Left ventricle myocardium inferior (tissue), 1 donor: ENCODE data around the gene ACAN. TPM values are rescaled to one million over a fixed set of nuclear protein-coding genes. Genes with fewer than 3 reads are reported as not detected.
A peak's percentile ranks its signal among the peaks of the same experiment; 100 is the strongest.

ENCODE experiments used
- DNase-seq: peaks from one replicate; pipeline ENCODE4 v3.0.0-alpha.2; 2020
- H3K27ac ChIP-seq: fragments of 200-600 bp; replicated peaks from 2 replicates; pipeline ENCODE4 v1.8.0; 2021
- H3K27me3 ChIP-seq: fragments of 200-600 bp; 2 replicates; pipeline ENCODE4 v1.8.0; 2021; ENCODE audit warnings: low read depth
- H3K36me3 ChIP-seq: fragments of 200-600 bp; 2 replicates; pipeline ENCODE4 v1.8.0; 2021
- H3K4me1 ChIP-seq: fragments of 200-600 bp; 2 replicates; pipeline ENCODE4 v1.8.0; 2021
- H3K4me3 ChIP-seq: fragments of 200-600 bp; 2 replicates; pipeline ENCODE4 v1.8.0; 2021; ENCODE audit warnings: mild to moderate bottlenecking, moderate library complexity
- H3K9me3 ChIP-seq: fragments of 200-600 bp; replicated peaks from 2 replicates; pipeline ENCODE4 v1.8.0; 2021
- CTCF ChIP-seq: fragments of 200-600 bp; IDR thresholded peaks from 2 replicates; pipeline ENCODE4 v1.8.0; 2021; ENCODE audit warnings: antibody characterized with exemption, mild to moderate bottlenecking, borderline replicate concordance
- intact Hi-C: fragments of 100-400 bp; cut with micrococcal nuclease; formaldehyde crosslinking; loops from one replicate; pipeline ENCODE4 v1.11.0; 2022
- total RNA-seq: library from RNA; stranded (reverse); fragmentation: NEBNext Ultra II Directional; extraction: Animal tissue kit (Norgen Biotek cat#: 25700); gene quantifications from one replicate; pipeline ENCODE4 v1.2.1, GENCODE V29; 2021
- donor health status: DM: no; HTN: yes; CAD: no; lungs with severe emphysema.

ACAN gene
- total RNA-seq, 1 donor from 2014 or later = not detected

- no peaks in the 10 kb centered on the region for H3K9me3 ChIP-seq
- no peak for DNase-seq
- H3K27ac ChIP-seq = no peak overlapping the region
- no peak for TF ChIP-seq CTCF
- peaks cover 80% of the 10 kb centered on the region for H3K36me3 ChIP-seq
- intact Hi-C loops = loop anchor here (5.0 to 10.0 kb wide), 3 partner anchors 99 to 272 kb away; no protein-coding TSS in a partner anchor
- peaks cover 92% of the 10 kb centered on the region for H3K4me1 ChIP-seq
- H3K27me3 ChIP-seq = no peaks in the 10 kb centered on the region
- no peak overlapping the region for H3K4me3 ChIP-seq
These were observed 99.6 kb downstream of the ACAN start for GRCh38 chr15:88902846-88903245.

- intact Hi-C loops = loop anchor here (5.0 to 10.0 kb wide), 3 partner anchors 98 to 271 kb away; no protein-coding TSS in a partner anchor
- Histone ChIP-seq H3K4me1 (peaks cover 92% of the 10 kb centered on the region), H3K27me3 (no peaks in the 10 kb centered on the region), H3K4me3 (no peak overlapping the region), H3K36me3 (peaks cover 87% of the 10 kb centered on the region), H3K27ac (peak overlapping the region; percentile 95), H3K9me3 (no peaks in the 10 kb centered on the region)
- no peak for TF ChIP-seq CTCF
- DNase-seq = no peak
These were observed 101.0 kb downstream of the ACAN start for GRCh38 chr15:88904257-88904623.

GRCh38 chr15:88904624-88905327 is 101.5 kb downstream of the ACAN start:
- intact Hi-C loops = loop anchor here (5.0 to 10.0 kb wide), 3 partner anchors 98 to 270 kb away; no protein-coding TSS in a partner anchor
- peaks cover 87% of the 10 kb centered on the region for H3K36me3 ChIP-seq
- no peaks in the 10 kb centered on the region for H3K27me3 ChIP-seq
- peak overlapping the region; percentile 95 for H3K27ac ChIP-seq
- H3K9me3 ChIP-seq = no peaks in the 10 kb centered on the region
- H3K4me3 ChIP-seq = no peak overlapping the region
- peak; percentile 85 for DNase-seq
- TF ChIP-seq CTCF = peak; percentile 100
- peaks cover 93% of the 10 kb centered on the region for H3K4me1 ChIP-seq

- DNase-seq = no peak
- intact Hi-C loops = loop anchor here (10.0 kb wide), 1 partner anchor 269 kb away; no protein-coding TSS in a partner anchor
- H3K4me3 ChIP-seq = no peak overlapping the region
- H3K36me3 ChIP-seq = peaks cover 84% of the 10 kb centered on the region
- peaks cover 96% of the 10 kb centered on the region for H3K4me1 ChIP-seq
- peak overlapping the region; percentile 95 for H3K27ac ChIP-seq
- TF ChIP-seq CTCF = no peak
- H3K27me3 ChIP-seq = no peaks in the 10 kb centered on the region
- H3K9me3 ChIP-seq = no peaks in the 10 kb centered on the region
These were observed 102.3 kb downstream of the ACAN start for GRCh38 chr15:88905576-88905975.

DNA sequence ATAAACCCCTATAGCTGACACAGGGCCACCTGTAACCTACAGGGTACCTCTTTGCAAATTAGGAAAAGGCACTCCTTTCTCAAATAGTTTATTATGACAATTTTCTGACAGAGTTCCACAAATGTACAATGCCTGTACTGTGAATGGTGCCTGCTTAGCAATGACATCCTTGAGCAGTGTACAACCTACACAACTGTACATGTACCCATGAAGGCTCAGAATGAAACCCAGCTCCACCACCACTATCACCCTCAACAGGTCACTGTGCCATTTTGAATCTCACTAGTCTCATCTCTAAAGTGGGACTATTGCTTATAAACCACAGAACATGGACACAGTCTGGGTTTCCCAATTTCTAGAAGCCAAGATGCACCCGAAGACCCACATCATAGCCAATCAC is 102.9 kb downstream of the ACAN start:
- H3K4me3 ChIP-seq = no peak overlapping the region
- H3K4me1 ChIP-seq = peaks cover 96% of the 10 kb centered on the region
- H3K27ac ChIP-seq = peak overlapping the region; percentile 95

More for the DNA sequence above, 102.9 kb downstream of the ACAN start:
- Histone ChIP-seq H3K36me3 (peaks cover 82% of the 10 kb centered on the region), H3K9me3 (no peaks in the 10 kb centered on the region), H3K27me3 (no peaks in the 10 kb centered on the region)
- intact Hi-C loops = loop anchor here (10.0 kb wide), 1 partner anchor 269 kb away; no protein-coding TSS in a partner anchor
- TF ChIP-seq CTCF = no peak
- no peak for DNase-seq
